HepG2 (cell line): ENCODE measurements around the gene SOCS1. TPM values are rescaled to one million over a fixed set of nuclear protein-coding genes. Genes with fewer than 3 reads are reported as not detected.
A peak's percentile ranks its signal among the peaks of the same experiment; 100 is the strongest.

Experiments
- ATM ChIP-seq: fragments of 450-650 bp; IDR thresholded peaks from 2 replicates; pipeline ENCODE4 v1.7.1; 2017; ENCODE audit warnings: mild to moderate bottlenecking, borderline replicate concordance
- FIP1L1 ChIP-seq: fragments of 200-400 bp; formaldehyde crosslinking; IDR thresholded peaks from 2 replicates; pipeline ENCODE4 v1.6.1; 2018; ENCODE audit warnings: low read depth, mild to moderate bottlenecking, low read length, moderate library complexity, borderline replicate concordance; ENCODE audit not compliant: insufficient read depth
- GPBP1L1 ChIP-seq: sonication (generic); formaldehyde crosslinking; IDR thresholded peaks from 2 replicates; pipeline ENCODE4 v1.5.0; 2020; ENCODE audit warnings: mild to moderate bottlenecking, missing genetic modification reagents
- HMGXB3 ChIP-seq: sonication (generic); formaldehyde crosslinking; IDR thresholded peaks from 2 replicates; pipeline ENCODE4 v1.4.0; 2020; ENCODE audit warnings: missing genetic modification reagents, borderline replicate concordance
- KMT2B ChIP-seq: IDR thresholded peaks from 2 replicates; pipeline ENCODE4 v1.6.1; 2016; ENCODE audit warnings: missing genetic modification reagents, missing compliant biosample characterization
- MAZ ChIP-seq, 2 experiments: sonication (generic) in 1 of 2; formaldehyde crosslinking in 1 of 2; IDR thresholded peaks; 2 replicates each; pipeline versions ENCODE4 v1.5.0 to v1.6.1; 2012 to 2020; ENCODE audit warnings: low read depth in 2 of 2, mild to moderate bottlenecking in 2 of 2, borderline replicate concordance in 1 of 2, improper control_type of control experiment in 1 of 2, low read length in 1 of 2, missing genetic modification reagents in 1 of 2, moderate library complexity in 1 of 2
- NKX3-1 ChIP-seq: sonication (generic); formaldehyde crosslinking; IDR thresholded peaks from 2 replicates; pipeline ENCODE4 v1.5.0; 2020; ENCODE audit warnings: missing genetic modification reagents
- ZNF232 ChIP-seq: sonication (generic); formaldehyde crosslinking; IDR thresholded peaks from 2 replicates; pipeline ENCODE4 v1.4.0; 2020; ENCODE audit warnings: missing genetic modification reagents, borderline replicate concordance
- ZNF543 ChIP-seq: sonication (generic); formaldehyde crosslinking; IDR thresholded peaks from 2 replicates; pipeline ENCODE4 v1.4.0; 2020; ENCODE audit warnings: mild to moderate bottlenecking, missing genetic modification reagents
- ZNF557 ChIP-seq: sonication (generic); formaldehyde crosslinking; IDR thresholded peaks from 2 replicates; pipeline ENCODE4 v1.4.0; 2020; ENCODE audit warnings: missing genetic modification reagents
- ZNF674 ChIP-seq: sonication (generic); formaldehyde crosslinking; IDR thresholded peaks from 2 replicates; pipeline ENCODE4 v1.5.0; 2020; ENCODE audit warnings: low read depth, mild to moderate bottlenecking, missing genetic modification reagents
- ZNF691 ChIP-seq: sonication (generic); formaldehyde crosslinking; IDR thresholded peaks from 2 replicates; pipeline ENCODE4 v1.4.0; 2020; ENCODE audit warnings: missing genetic modification reagents, low read depth, mild to moderate bottlenecking, borderline replicate concordance
- ZNF83 ChIP-seq: sonication (generic); formaldehyde crosslinking; IDR thresholded peaks from 2 replicates; pipeline ENCODE4 v1.4.0; 2020; ENCODE audit warnings: missing genetic modification reagents, mild to moderate bottlenecking, borderline replicate concordance
- polyA plus RNA-seq, 8 experiments: library from polyadenylated mRNA; depleted of rRNA in 3 of 8; stranded (reverse) in 7 of 8; unstranded in 1 of 8; fragments of >200 nt; fragmentation: Illumina TruSeq in 4 of 8; extraction: Trizol in 4 of 8; gene quantifications; 2 replicates each; pipeline versions ENCODE4 v1.2.1 to v1.2.3, GENCODE V29; 2011 to 2016; ENCODE audit warnings: low read depth in 4 of 8, missing spikeins in 1 of 8, mixed read lengths in 1 of 8; ENCODE audit not compliant: insufficient read depth in 1 of 8
- total RNA-seq, 5 experiments: library from RNA; depleted of rRNA; stranded (reverse); fragments of >200 nt; fragmentation: Illumina TruSeq; extraction: Trizol; gene quantifications; 2 replicates each; pipeline ENCODE4 v1.2.3, GENCODE V29; 2016; ENCODE audit warnings: low read depth in 1 of 5

Gene SOCS1
- total and polyA plus RNA-seq, 2 of the 13 experiments (the other 11 are each of a cell fraction or from before 2014, with no cell fraction given): 5.3 to 6.3 TPM

- TF ChIP-seq ZNF691 (0 out of 2 replicates have a peak, but pooled peaks have one; percentile 32), ZNF83 (CRISPR knock-in tag) (no peak), ATM (no peak), ZNF557 (peak; percentile 17; the same call in 1 of the 2 replicates), ZNF674 (CRISPR knock-in tag) (no peak), NKX3-1 (CRISPR knock-in tag) (no peak; the same call in 1 of the 2 replicates), GPBP1L1 (no peak), ZNF543 (CRISPR knock-in tag) (no peak; the same call in 1 of the 2 replicates), ZNF232 (CRISPR knock-in tag) (peak; percentile 87; the same call in 1 of the 2 replicates), MAZ (IDR thresholded peaks at IDR 0.05; ENCODE audit: borderline replicate concordance, low read depth, low read length) (no peak), MAZ (CRISPR knock-in tag; IDR thresholded peaks at IDR 0.05; ENCODE audit: low read depth) (peak; percentile 29; the same call in 1 of the 2 replicates), FIP1L1 (no peak), HMGXB3 (CRISPR knock-in tag) (no peak; the same call in 1 of the 2 replicates), KMT2B (CRISPR knock-in tag) (no peak; the same call in 1 of the 2 replicates)
- TF ChIP-seq, all 625 proteins: peak for 133
Measured at GRCh38 chr16:11278681-11279628, 23.0 kb upstream of the SOCS1 start (continued).
